DND-41 (cell line): ENCODE measurements around the gene LIMK2.

Source experiments
- ATAC-seq: fragments of 200-7000 bp; cut with Tn5 transposase; 3 replicates; pipeline ENCODE4 v1.9.1; 2021; ENCODE audit warnings: low read depth; ENCODE audit not compliant: insufficient read depth
- DNase-seq: peaks from one replicate; pipeline ENCODE4 v3.0.0-alpha.2; 2020
- H2AFZ ChIP-seq: 2 replicates; pipeline ENCODE4 v1.6.0; 2012; ENCODE audit warnings: low read depth, low read length
- H3K27ac ChIP-seq: 2 replicates; pipeline ENCODE4 v1.5.1; 2012; ENCODE audit warnings: low read length, inconsistent platforms
- H3K27me3 ChIP-seq: fragments of 200-600 bp; sonication (generic); 2 replicates; pipeline ENCODE4 v1.6.0; 2012; ENCODE audit warnings: low read length, mild to moderate bottlenecking, inconsistent platforms; ENCODE audit not compliant: insufficient read depth, poor library complexity
- H3K36me3 ChIP-seq: 2 replicates; pipeline ENCODE4 v1.5.1; 2012; ENCODE audit warnings: low read length, inconsistent platforms; ENCODE audit not compliant: insufficient read depth
- H3K4me1 ChIP-seq: 2 replicates; pipeline ENCODE4 v1.5.1; 2012; ENCODE audit warnings: mild to moderate bottlenecking, low read length; ENCODE audit not compliant: insufficient read depth
- H3K4me2 ChIP-seq: 2 replicates; pipeline ENCODE4 v1.6.0; 2012; ENCODE audit warnings: mild to moderate bottlenecking, moderate library complexity, low read length, inconsistent platforms; ENCODE audit not compliant: insufficient read depth
- H3K4me3 ChIP-seq, 2 experiments: fragments of 200-600 bp in 1 of 2; shearing (Covaris generic) in 1 of 2; 2 replicates each; pipeline ENCODE4 v1.5.1; 2012 to 2016; ENCODE audit warnings: inconsistent platforms in 2 of 2, low read length in 2 of 2, mild to moderate bottlenecking in 2 of 2, low read depth in 1 of 2, moderate library complexity in 1 of 2
- H3K79me2 ChIP-seq: 2 replicates; pipeline ENCODE4 v1.6.0; 2012; ENCODE audit warnings: low read length, inconsistent platforms; ENCODE audit not compliant: insufficient read depth
- H3K9ac ChIP-seq: 2 replicates; pipeline ENCODE4 v1.6.0; 2012; ENCODE audit warnings: low read depth, mild to moderate bottlenecking, inconsistent platforms, low read length, moderate library complexity
- H3K9me3 ChIP-seq: 2 replicates; pipeline ENCODE4 v1.5.1; 2012; ENCODE audit warnings: low read length, moderate library complexity, mild to moderate bottlenecking, inconsistent platforms; ENCODE audit not compliant: insufficient read depth, severe bottlenecking
- H4K20me1 ChIP-seq: 2 replicates; pipeline ENCODE4 v1.6.0; 2012; ENCODE audit warnings: low read length; ENCODE audit not compliant: insufficient read depth
- EZH2 ChIP-seq: IDR thresholded peaks from 3 replicates; pipeline ENCODE4 v1.6.1; 2012; ENCODE audit warnings: borderline replicate concordance, low read depth, mild to moderate bottlenecking, moderate library complexity, low read length, inconsistent platforms; ENCODE audit not compliant: severe bottlenecking
- TF ChIP-seq, protein P1 (sequence below): IDR thresholded peaks from 2 replicates; pipeline ENCODE4 v1.5.1; 2012; ENCODE audit warnings: borderline replicate concordance, low read length, moderate library complexity, mild to moderate bottlenecking; ENCODE audit not compliant: poor library complexity, severe bottlenecking; ENCODE audit errors: extremely low read depth

LIMK2 gene

DNA sequence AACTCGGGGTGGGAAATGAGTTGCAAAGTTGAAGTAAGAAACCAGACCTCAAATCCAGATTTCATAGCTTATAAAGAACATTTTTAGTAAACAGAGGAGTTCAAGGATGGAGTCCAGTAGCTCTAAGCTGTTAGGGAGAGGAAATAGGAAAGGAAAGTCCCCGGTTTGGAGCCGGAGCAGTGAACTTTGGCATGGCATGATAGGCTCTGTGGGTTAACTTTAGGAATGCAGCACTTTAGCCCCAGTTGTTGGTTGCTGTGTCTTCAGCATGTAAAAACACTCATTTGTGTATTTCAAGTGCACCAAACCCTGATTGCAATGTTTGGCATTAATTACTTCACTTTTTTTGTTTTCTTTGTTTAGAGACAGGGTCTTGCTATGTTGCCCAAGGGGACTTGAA lies 88.8 kb downstream of the LIMK2 start:
- Histone ChIP-seq H3K27ac (no peak overlapping the region), H3K9me3 (no peaks in the 10 kb centered on the region), H3K9ac (no peak overlapping the region), H3K4me1 (no peaks in the 10 kb centered on the region), H2AFZ (no peak overlapping the region), H3K27me3 (no peaks in the 10 kb centered on the region), H3K79me2 (no peaks in the 10 kb centered on the region), H3K4me3 (no peak overlapping the region), H3K4me2 (no peak overlapping the region), H3K36me3 (no peaks in the 10 kb centered on the region), H4K20me1 (no peaks in the 10 kb centered on the region)
- ATAC-seq (no peak), DNase-seq (no peak)
- no peak for TF ChIP-seq EZH2
- TF ChIP-seq, protein P1, sequence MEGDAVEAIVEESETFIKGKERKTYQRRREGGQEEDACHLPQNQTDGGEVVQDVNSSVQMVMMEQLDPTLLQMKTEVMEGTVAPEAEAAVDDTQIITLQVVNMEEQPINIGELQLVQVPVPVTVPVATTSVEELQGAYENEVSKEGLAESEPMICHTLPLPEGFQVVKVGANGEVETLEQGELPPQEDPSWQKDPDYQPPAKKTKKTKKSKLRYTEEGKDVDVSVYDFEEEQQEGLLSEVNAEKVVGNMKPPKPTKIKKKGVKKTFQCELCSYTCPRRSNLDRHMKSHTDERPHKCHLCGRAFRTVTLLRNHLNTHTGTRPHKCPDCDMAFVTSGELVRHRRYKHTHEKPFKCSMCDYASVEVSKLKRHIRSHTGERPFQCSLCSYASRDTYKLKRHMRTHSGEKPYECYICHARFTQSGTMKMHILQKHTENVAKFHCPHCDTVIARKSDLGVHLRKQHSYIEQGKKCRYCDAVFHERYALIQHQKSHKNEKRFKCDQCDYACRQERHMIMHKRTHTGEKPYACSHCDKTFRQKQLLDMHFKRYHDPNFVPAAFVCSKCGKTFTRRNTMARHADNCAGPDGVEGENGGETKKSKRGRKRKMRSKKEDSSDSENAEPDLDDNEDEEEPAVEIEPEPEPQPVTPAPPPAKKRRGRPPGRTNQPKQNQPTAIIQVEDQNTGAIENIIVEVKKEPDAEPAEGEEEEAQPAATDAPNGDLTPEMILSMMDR, result no peak

GRCh38 chr22:31302006-31302405 lies 89.9 kb downstream of the LIMK2 start:
- Histone ChIP-seq H3K4me3 (no peak overlapping the region), H3K79me2 (no peaks in the 10 kb centered on the region), H3K4me1 (no peaks in the 10 kb centered on the region), H3K4me2 (no peak overlapping the region), H3K27ac (no peak overlapping the region), H3K36me3 (no peaks in the 10 kb centered on the region), H3K9me3 (no peaks in the 10 kb centered on the region), H3K27me3 (no peaks in the 10 kb centered on the region), H4K20me1 (no peaks in the 10 kb centered on the region), H2AFZ (no peak overlapping the region), H3K9ac (no peak overlapping the region)
- DNase-seq (no peak), ATAC-seq (no peak)
- TF ChIP-seq, protein P1, result no peak
- TF ChIP-seq EZH2, result no peak

- Histone ChIP-seq H3K4me1 (no peaks in the 10 kb centered on the region), H3K27ac (no peak overlapping the region), H3K4me2 (no peak overlapping the region), H3K9me3 (no peaks in the 10 kb centered on the region), H2AFZ (no peak overlapping the region), H3K79me2 (no peaks in the 10 kb centered on the region), H3K27me3 (no peaks in the 10 kb centered on the region), H3K9ac (no peak overlapping the region), H3K4me3 (no peak overlapping the region), H4K20me1 (no peaks in the 10 kb centered on the region), H3K36me3 (no peaks in the 10 kb centered on the region)
- ATAC-seq, result no peak
- DNase-seq, result no peak
- TF ChIP-seq, protein P1, result no peak
- no peak for TF ChIP-seq EZH2
These were observed 90.4 kb downstream of the LIMK2 start for GRCh38 chr22:31302537-31302936.

DNA sequence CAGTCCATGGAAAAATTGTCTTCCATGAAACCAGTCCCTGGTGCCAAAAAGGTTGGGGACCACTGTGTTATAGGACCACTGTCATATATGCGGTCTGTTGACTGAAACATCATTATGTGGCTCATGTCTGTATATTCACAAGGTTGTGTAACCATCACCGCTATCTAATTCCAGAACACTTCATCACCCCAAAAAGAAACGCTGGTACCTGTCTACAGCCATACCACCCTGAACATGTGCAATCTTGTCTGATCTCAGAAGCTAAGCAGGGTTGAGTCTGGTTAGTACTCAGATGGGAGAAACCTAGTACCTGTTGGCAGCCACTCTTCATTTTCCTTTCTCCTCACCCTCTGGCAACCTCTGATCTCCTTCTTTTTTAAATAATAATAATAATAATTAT lies 93.1 kb downstream of the LIMK2 start:
- DNase-seq, result no peak
- H3K27ac ChIP-seq, result no peak overlapping the region
- H3K4me2 ChIP-seq, result no peak overlapping the region

More for the DNA sequence above, 93.1 kb downstream of the LIMK2 start:
- Histone ChIP-seq H2AFZ (no peak overlapping the region), H3K9ac (no peak overlapping the region), H3K9me3 (no peaks in the 10 kb centered on the region), H3K4me1 (no peaks in the 10 kb centered on the region), H3K36me3 (no peaks in the 10 kb centered on the region), H4K20me1 (no peaks in the 10 kb centered on the region), H3K4me3 (no peak overlapping the region), H3K79me2 (no peaks in the 10 kb centered on the region), H3K27me3 (no peaks in the 10 kb centered on the region)
- no peak for ATAC-seq
- TF ChIP-seq, protein P1, result no peak
- no peak for TF ChIP-seq EZH2
